DMS79 (cell line): ENCODE results near the gene NACA.
A peak's percentile ranks its signal among the peaks of the same experiment; 100 is the strongest.
"Not testable (repeated sequence)": the region's sequence is repeated elsewhere in the genome, so short reads cannot be mapped to it uniquely, and the experiment has no call there.

ENCODE experiments used
- DNase-seq: peaks from one replicate; lab custom pipeline; 2025; lab: John Stamatoyannopoulos, UW

Gene NACA

DNA sequence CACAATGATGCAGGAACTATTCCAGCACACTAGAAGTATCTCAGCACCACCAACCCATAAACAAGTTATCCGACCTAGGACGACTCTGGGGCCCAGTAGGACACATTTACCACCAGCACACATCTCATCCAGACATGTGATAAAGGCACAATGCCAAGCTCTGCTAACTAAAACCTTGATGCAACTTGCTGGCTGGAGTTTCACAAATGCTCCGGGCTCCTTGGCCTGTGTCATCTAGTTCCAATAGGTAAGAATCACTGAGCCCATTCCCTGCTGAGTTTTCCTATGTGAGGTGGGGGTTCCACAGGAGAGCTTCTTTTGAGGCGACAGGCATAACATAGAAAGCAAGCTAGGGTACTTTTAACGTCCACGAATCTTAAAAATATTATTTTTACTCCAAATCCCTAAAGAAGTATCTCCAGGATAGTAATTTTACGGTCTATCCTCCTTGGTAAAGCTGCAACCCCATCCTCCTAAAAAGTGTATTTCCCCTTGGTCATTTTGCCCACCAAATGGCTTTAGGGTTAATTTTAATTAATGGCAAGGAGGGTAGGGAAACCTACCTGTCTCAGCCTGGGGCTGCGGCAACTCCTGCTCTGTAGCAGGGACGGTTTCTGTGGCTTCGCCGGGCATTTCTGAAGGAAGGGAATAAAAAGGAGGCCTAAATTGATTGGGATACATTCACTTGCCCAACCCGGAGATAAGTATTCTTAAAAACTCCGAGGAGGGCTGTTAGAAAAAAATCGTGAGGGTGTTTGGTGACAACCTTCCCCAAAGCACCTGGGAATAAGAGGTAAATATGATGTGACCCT lies 1.0 kb downstream of the NACA start:
- DNase-seq = no peak

DNA sequence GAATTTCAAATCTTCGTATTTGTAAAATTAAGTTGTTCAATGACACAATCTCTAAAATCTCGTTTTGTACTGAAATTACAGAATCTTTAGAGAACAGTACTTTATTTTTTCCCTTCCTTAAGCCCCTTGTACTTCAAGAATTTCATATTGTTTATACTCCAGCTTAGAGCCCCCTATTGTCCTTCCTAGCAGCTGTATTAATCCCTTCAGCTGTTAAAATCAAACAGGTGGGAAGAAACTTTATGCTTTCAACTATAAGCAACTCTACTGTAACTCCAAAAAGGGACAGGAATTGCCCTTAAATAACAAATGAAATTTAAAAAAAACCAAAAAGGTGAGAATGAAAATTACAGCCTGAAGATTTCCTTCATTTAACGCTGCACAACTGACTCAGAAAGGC lies 1.7 kb downstream of the NACA start:
- DNase-seq = no peak

DNA sequence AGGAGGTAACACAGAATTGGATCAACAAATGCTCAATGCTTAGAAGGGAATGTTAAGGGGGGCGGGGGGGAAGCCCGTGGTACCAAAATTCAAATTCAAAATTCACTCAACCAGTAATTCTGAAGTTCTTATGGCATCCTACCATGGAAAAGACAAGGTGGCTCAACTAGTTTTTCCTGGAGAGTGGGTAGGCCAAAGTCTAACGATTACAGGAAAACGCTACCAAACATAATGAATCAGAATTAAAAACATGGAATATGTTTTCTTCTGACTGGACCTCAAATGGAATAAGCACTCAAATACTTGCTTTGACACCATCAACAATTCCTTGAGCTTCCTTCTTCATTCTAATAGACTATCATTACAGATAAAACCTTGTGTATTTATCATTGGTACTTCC lies 2.3 kb downstream of the NACA start:
- DNase-seq = no peak

DNA sequence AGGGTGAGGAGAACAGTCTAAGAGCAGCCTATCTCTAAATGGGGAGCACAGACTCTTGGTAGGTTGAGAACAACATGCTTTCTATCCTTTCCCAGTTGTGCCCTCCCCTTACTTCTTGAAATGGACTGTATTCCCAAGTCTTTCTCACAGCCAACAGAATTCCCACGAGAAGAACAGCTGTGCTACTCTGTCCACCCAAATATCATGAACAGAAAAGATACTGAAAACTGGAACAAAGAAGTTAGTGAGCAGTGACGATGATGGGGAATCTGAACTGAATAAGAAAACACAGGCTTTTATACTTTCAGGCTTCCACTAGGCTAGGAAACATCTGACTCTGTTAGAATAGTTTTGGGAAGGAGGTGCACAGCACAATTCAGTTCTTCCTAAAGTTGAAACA lies 3.4 kb downstream of the NACA start:
- DNase-seq = no peak

DNA sequence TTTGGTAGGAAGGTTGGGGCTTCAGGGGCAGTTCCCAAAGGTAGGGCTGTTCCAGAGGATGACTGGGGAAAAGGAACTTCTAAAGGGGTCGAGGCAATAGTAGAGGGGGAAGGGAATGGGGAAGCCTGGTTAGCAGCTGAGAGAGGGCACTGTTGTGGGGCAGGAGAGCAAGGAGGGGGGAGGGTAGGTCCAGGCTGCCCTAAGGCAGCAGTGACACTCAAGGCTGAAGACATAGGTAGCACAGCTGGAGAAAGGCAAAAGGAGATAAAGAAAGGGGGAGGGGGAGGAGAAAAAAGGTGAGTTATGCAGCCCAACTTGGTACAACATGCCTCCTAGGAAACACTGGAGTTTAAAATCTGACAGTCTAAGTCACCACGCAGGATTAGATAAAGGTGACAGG lies 3.9 kb downstream of the NACA start:
- DNase-seq = no peak

DNA sequence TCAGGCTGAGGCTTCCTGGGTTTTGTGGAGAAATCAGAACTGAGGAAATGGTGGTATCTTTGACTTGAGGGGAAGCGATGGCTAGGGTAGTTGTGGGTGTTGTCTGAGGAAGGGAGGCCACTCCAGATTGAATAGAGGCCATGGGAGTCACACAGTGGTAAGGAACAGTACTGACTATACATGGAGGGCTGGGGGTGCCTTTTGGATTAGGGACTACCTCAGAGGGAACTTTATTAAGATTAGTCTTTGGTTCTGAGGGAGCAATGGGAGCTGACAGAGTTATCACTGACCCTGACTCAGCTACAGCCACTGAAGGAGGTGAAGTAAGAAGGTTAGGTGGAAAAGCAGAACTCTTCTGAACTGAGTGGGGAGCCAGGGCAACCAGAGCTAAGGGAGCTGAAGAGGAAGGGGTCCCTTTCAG lies 4.4 kb downstream of the NACA start:
- no peak for DNase-seq

DNA sequence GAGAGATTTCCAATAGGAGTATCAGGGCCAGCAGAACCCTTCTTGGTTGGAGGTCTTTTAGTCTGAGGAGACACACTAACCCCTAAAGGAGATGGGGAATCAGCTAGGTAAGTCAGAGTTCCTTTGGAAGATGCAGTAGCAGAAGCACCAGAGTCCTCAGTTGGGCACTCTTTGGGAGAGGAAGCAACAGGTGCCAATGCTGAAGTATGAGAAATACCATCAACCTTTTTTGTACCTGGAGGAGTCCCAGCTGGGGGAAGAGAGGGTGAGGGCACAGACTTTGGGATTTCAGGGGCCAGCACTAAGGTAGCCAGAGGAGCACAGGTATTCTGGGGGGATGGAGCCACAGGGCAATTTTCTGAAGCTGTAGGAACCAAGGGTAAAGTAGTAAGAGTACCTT lies 6.0 kb downstream of the NACA start:
- no peak for DNase-seq

DNA sequence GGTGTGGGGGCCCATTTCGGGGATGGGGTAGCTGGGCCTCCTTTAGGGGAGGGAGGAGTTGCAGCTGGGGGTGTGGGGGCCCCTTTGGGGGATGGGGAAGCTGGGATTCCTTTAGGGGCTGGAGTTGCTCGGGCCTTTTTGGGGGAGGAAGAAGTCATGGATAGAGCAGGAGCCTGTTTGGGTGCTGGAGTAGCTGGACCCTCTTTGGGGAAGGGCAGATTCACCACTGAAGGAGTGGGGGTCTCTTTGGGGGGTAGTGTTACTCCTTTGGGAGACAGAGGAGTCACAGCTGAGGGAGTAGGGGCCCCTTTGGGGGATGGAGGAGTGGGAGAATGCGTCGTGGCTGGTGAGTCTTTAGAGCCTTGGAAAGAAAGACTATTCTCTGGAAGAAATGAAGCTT lies 6.5 kb downstream of the NACA start:
- no peak for DNase-seq

DNA sequence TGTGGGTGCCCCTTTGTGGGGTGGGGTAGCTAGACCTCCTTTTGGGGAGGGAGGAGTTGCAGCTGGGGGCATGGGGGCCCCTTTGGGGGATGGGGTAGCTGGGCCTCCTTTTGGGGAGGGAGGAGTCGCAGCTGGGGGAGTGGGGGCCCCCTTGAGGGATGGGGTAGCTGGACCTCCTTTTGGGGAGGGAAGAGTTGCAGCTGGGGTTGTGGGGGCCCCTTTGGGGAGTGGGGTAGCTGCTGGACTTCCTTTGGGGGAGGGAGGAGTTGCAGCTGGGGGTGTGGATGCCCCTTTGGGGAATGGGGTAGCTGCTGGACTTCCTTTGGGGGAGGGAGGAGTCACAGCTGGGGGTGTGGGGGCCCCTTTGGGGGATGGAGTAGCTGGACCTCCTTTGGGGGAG lies 7.0 kb downstream of the NACA start:
- no peak for DNase-seq

DNA sequence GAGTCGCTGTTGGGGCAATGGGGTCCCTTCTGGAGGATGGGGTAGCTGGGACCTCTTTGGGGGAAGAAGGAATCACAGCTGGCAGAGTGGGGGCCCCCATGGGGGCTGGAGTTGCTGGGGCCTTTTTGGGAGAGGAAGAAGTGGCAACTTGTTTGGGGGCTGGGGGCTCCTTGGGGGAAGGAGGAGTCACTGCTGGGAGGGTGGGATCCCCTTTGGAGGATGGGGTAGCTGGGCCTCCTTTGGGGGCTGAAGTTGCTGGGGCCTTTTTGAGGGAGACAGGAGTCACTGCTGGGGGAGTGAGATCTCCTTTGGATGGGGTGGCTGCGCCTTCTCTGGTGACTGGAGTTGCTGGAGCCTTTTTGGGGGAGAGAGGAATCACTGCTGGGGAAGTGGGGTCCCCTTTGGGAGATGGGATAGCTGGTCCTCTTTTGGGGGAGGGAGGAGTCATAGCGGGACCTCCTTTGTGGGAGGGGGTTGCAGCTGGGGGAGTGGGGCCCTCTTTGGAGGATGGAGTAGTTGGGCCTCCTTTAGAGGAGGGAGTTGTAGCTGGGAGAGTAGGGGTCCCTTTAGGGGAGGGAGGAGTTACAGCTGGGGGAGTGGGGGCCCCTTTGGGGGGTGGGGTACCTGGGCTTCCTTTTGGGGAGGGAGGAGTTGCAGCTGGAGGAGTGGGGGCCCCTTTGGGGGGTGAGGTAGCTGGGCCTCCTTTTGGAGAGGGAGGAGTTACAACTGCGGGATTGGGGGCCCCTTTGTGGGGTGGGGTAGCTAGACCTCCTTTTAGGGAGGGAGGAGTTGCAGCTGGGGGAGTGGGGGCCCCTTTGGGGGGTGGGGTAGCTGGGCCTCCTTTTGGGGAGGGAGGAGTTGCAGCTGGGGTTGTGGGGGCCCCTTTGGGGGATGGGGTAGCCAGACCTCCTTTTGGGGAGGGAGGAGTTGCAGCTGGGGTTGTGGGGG lies 7.9 kb downstream of the NACA start:
- DNase-seq = no peak

DNA sequence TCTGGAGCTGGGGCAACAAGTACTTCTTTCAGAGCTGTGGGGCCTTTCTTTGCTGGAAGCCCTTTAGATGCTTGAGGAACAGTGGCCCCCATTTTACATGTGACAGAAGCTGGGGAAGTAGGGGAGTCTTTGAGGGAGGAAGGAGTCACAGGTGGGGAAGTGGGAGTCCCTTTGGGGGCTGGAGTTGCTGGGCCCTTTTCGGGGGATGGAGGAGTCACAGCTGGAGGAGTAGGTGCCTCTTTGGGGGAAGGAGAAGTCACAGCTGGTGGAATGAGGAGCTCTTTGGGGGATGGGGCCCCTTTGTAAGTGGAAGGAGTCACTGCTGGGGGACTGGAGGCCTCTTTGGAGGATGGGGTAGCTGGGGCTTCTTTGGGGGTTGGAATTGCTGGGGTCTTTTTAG lies 8.6 kb downstream of the NACA start:
- no peak for DNase-seq

DNA sequence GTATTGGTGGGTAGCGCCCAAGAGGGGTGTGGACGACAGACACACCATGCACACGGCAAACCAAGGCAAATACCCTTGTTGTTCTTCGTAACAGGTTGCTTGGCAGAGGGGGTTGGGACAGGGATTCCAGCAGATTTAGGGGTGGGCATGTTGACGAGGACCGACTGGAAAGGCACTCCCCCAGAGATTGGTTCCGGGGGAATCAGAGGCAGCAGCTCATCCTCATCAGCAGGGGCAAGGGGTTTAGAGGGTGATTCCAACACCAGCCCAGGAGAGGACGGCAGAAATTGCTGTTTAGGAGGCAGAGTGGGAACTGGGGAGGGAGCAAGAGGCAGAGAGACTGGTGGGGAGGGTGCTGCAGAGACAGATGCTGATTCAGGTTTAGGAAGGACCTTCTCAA lies 9.3 kb downstream of the NACA start:
- DNase-seq = no peak

DNA sequence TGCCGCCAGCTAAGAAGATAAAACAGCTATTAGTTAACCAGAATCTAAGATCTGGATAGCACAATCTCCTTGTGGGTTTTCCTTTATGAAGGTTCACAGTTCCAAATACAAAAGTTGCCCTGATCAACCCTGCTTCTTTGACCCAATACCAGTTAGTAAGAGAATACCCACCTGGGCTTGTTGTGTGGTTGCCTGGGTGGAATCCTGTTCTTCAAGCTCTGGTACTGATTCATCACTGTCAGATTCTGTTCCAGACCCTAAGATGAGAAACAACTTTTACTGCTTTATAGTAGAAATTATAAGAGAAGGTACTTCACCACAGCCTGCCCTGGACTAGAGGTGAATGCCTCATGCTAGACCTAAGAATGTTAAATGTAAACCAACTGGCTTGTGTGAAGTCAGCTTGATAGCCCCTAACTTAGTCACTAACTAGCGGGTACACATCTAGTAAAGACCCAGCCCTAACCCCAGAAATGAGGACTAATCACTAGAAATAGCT lies 10.6 kb downstream of the NACA start:
- no peak for DNase-seq

DNA sequence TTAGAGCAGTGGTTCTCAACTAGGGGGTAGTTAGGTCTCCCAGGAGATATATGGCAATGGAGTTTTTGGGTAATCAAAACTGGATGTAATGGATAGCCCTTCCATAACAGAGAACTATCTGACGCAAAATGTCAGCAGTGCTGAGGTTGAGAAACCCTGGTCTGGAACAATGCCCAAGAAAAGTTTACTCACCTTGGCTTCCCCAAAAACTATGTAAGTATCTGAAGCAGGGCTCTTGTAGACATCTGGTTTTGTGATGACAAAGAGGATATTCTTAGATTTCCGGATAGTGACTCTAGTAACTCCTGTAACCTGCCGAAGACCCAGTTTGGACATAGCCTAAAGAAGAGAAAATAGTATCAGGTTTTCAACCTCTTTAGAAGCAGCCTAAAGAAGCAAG lies 11.8 kb downstream of the NACA start:
- no peak for DNase-seq

DNA sequence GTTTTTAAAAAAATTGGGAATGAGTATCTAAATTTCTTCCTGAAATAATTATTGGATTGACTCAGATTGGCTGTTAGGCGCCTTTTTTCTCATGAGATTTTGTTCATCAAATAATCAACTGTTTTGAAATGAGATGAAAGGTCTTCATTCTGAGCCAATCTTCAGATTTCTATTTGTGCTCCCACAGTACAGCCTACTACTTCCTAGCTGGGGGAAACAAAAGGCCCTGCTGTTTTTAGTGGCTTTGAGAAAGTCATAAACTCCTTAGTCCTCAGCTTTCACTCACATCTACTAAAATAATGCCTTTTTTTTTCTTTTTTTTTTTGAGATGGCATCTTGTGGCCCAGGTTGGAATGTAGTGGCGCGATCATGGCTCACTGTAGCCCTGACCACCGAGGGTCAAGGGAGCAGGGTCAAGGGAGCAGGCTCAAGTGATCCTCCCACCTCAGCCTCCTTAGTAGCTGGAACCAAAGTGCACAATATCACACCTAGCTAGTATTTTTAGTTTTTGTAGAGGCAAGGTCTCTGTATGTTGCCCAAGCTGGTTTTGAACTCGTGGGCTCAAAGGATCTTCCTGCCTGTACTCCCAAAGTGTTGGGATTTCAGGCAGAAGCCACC lies 15.2 kb downstream of the NACA start:
- no peak for DNase-seq

DNA sequence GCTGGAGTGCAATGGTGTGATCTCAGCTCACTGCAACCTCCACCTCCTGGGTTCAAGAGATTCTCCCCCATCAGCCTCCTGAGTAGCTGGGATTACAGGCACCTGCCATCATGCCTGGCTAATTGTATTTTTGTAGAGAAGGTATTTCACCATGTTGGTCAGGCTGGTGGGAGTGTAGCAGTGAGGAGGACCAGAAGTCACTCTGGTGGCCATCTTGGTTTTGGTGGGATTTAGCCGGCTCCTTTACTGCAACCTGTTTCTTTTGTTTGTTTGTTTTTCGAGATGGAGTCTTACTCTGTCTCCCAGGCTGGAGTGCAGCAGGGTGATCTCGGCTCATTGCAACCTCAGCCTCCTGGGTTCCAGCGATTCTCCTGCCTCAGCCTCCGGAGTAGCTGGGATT lies 20.6 kb downstream of the NACA start:
- DNase-seq = not testable (repeated sequence)

DNA sequence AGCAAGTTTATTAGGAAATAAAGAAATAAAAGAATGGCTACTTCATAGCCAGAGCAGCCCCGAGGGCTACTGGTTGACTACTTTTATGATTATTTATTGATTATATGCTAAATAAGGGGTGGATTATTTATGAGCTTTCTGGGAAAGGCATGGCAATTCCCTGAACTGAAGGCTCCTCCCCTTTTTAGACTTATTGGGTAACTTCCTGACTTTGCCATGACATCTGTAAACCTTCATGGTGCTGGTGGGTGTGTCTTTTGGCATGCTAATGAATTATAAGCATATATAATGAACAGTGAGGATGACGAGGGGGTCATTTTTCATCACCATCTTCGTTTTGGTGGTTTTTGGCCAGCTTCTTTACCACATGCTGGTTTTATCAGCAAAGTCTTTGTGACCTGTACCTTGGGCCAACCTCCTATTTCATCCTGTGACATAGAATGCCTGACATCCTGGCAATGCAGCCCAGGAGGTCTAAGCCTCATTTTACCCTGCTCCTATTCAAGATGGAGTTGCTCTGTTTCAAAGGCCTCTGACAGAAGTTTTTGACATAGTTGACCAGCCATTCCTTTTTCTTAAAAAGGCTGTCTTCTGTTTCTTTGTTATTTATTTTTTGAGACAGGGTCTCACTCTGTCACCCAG lies 26.0 kb downstream of the NACA start:
- DNase-seq = no peak

DNA sequence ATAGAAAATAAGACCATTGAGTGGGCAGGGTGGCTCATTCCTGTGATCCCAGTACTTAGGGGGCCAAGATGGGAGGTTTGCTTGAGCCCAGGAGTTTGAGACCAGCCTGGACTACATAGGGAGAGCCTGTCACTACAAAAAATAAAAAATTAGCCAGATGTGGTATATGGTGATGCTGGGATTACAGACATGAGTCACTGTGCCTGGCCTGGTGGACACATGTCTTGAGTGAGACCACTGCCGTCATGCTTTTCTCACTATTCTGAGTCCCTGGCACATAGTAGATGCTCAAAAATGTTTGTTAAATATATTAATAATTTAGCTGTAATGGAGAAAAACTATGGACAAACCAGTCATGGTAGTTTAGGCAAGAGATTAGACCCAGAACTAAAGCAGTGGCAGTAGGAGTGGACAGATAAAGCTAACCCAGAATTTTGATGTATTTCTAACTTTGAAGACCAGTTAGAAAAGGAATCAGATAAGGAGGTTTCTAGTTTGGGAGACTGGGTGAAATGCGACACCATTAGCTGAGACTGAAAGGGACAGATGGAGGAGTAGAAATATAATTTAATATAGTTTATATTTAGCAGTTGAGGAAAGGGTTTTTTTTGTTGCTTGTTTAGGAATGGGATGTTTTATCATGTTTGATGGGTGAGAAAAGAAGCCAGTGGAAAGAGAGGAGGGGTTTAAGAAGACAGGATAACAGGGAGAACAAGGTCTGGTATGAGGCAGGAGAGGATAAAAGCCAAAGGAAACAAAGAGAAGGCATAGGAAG lies 29.6 kb downstream of the NACA start:
- no peak for DNase-seq

DNA sequence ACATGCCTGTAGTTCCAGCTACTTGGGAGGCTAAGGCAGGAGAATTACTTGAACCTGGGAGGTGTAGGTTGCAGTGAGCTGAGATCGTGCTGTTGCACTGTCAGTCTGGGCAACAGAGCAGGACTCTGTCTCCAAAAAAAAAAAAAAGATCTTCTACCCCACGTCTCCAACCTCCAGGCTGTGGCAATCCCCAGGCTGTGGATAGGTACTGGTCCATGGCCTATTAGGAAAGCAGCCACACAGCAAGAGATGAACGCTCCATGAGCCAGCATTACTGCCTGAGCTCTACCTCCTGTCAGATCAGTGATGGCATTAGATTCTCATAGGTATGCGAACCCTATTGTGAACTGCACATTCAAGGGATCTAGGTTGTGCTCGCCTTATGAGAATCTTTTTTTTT lies 30.9 kb downstream of the NACA start:
- DNase-seq = no peak

DNA sequence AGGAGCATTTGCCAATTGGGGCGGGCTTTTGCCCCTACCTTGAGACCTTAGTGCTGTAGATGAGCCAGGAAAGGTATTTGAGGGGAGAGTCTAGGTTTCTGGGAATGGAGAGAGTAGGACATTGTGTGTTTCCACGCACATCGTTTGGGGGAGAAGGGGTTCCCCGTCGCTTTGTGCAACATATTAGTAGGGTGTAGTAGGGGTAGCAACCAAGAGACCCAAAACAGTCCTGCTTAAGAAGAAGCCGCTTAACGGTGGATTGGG lies 36.3 kb downstream of the NACA start:
- DNase-seq = no peak

DNA sequence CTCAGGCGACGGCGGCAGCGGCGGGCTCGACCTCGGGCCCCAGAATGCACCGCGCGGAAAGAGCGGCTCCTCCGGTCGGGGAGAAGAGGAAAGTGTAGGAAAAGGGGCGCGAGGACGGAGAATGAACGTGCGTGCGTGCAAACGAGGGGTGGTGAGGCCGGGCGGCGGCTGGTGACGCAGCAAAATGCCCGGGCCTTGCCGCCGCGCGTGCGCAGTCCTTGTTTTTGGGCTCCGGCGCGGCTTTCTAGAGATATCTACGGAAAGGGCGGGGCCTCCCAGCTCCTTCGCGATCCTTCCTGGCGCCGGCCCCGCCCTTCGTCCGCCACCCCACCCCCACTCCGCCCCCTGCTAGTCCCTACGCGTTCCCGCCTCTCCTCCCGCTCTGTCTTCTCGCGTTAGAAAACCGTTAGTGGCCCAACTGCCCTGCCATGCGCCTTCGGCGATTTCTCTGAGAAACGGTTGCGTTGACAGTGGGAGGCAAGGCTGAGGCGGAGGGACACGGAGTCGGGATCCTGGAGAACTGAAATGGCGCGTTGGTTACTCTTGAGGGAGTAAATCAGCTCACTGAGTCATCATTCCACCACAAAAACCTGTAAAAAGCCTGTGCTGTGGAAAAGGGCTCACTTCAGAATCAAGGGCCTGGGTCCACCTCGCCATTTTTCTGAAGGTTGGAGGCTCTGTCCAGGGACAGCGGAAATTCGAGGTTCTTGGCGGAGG lies 36.8 kb downstream of the NACA start, which contains the start of gene PTGES3:
TSS of gene PTGES3 (minus strand) at position 156 of the 717 bp plus-strand sequence. CDS start 285 bp downstream, outside the sequence.
- peak; percentile 98 for DNase-seq
